IMR-90 (cell line): Measurements from ENCODE around the gene GLG1.
"Not testable (repeated sequence)": the region's sequence is repeated elsewhere in the genome, so short reads cannot be mapped to it uniquely, and the experiment has no call there.

Experiments used
- BHLHE40 ChIP-seq: fragments of 150-350 bp; IDR thresholded peaks from 2 replicates; pipeline ENCODE4 v1.6.1; 2016; ENCODE audit warnings: mild to moderate bottlenecking, low read depth, low read length
- CEBPB ChIP-seq: IDR thresholded peaks from 2 replicates; pipeline ENCODE4 v1.6.1; 2012; ENCODE audit warnings: low read depth, low read length, improper control_type of control experiment
- NFE2L2 ChIP-seq: fragments of 150-350 bp; IDR thresholded peaks from 2 replicates; pipeline ENCODE4 v1.6.1; 2016; ENCODE audit warnings: low read depth, mild to moderate bottlenecking, low read length
- POLR2A ChIP-seq: IDR thresholded peaks from 2 replicates; pipeline ENCODE4 v1.6.1; 2012; ENCODE audit warnings: mild to moderate bottlenecking, low read depth, low read length
- RAD21 ChIP-seq: IDR thresholded peaks from 2 replicates; pipeline ENCODE4 v1.6.1; 2012; ENCODE audit warnings: low read length, improper control_type of control experiment
- SMC3 ChIP-seq: fragments of 150-350 bp; IDR thresholded peaks from 2 replicates; pipeline ENCODE4 v1.6.1; 2016; ENCODE audit warnings: low read depth, mild to moderate bottlenecking, antibody characterized with exemption, low read length, moderate library complexity
- USF2 ChIP-seq: fragments of 150-350 bp; IDR thresholded peaks from 2 replicates; pipeline ENCODE4 v1.6.1; 2017; ENCODE audit warnings: mild to moderate bottlenecking, antibody characterized with exemption, low read length, low read depth
- TF ChIP-seq, protein P1 (sequence below): conservative IDR thresholded peaks from 2 replicates; pipeline ENCODE4 v1.5.1; 2012; ENCODE audit warnings: mild to moderate bottlenecking, low read depth, low read length, improper control_type of control experiment

GRCh38 chr16:74412775-74413390, 194.0 kb downstream of the GLG1 start:
- not testable (repeated sequence) for TF ChIP-seq CEBPB, BHLHE40, SMC3, POLR2A, USF2, RAD21, NFE2L2
- TF ChIP-seq, protein P1, sequence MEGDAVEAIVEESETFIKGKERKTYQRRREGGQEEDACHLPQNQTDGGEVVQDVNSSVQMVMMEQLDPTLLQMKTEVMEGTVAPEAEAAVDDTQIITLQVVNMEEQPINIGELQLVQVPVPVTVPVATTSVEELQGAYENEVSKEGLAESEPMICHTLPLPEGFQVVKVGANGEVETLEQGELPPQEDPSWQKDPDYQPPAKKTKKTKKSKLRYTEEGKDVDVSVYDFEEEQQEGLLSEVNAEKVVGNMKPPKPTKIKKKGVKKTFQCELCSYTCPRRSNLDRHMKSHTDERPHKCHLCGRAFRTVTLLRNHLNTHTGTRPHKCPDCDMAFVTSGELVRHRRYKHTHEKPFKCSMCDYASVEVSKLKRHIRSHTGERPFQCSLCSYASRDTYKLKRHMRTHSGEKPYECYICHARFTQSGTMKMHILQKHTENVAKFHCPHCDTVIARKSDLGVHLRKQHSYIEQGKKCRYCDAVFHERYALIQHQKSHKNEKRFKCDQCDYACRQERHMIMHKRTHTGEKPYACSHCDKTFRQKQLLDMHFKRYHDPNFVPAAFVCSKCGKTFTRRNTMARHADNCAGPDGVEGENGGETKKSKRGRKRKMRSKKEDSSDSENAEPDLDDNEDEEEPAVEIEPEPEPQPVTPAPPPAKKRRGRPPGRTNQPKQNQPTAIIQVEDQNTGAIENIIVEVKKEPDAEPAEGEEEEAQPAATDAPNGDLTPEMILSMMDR: not testable (repeated sequence)
